H1 (cell line): ENCODE measurements around the gene ATP10D. TPM values are rescaled to one million over a fixed set of nuclear protein-coding genes. Genes with fewer than 3 reads are reported as not detected.

ENCODE experiments used
- CTCF ChIA-PET: fragments of 300-600 bp; sonication (Branson Sonifier 250); formaldehyde crosslinking; loops from one replicate; lab custom pipeline; 2021; ENCODE audit not compliant: partially characterized antibody; lab: Charles Lee
- POLR2A ChIA-PET: fragments of 300-600 bp; sonication (Branson Sonifier 250); formaldehyde crosslinking; loops from one replicate; lab custom pipeline; 2021; ENCODE audit warnings: inconsistent platforms; ENCODE audit not compliant: partially characterized antibody; lab: Charles Lee
- DNase-seq, 2 experiments: peaks; one replicate each; pipeline versions ENCODE4 v3.0.0 to v3.0.0-alpha.2; 2010 to 2022; ENCODE audit warnings: low spot score in 2 of 2, low read depth in 1 of 2, mixed read lengths in 1 of 2
- FAIRE-seq: peaks from 2 replicates; lab custom pipeline; 2011; peaks lifted over from hg19 to GRCh38; lab: Jason Lieb, UNC
- H2AFZ ChIP-seq: 2 replicates; pipeline ENCODE4 v1.8.1; 2012; ENCODE audit warnings: low read length, inconsistent platforms
- H2AK5ac ChIP-seq: 2 replicates; pipeline ENCODE4 v1.6.1; 2013; ENCODE audit warnings: low read depth, low read length
- H2BK120ac ChIP-seq: replicated peaks from 2 replicates; pipeline ENCODE3; 2013; ENCODE audit warnings: low read depth, low read length, inconsistent platforms
- H2BK12ac ChIP-seq: 2 replicates; pipeline ENCODE4 v1.6.1; 2013; ENCODE audit warnings: low read depth, low read length
- H2BK15ac ChIP-seq: 2 replicates; pipeline ENCODE4 v1.6.1; 2013; ENCODE audit warnings: low read length
- H2BK20ac ChIP-seq: 2 replicates; pipeline ENCODE4 v1.6.1; 2013; ENCODE audit warnings: low read length
- H2BK5ac ChIP-seq: 2 replicates; pipeline ENCODE4 v1.6.1; 2013; ENCODE audit warnings: low read depth, low read length
- H3K14ac ChIP-seq: 2 replicates; pipeline ENCODE4 v1.6.1; 2013; ENCODE audit warnings: inconsistent platforms; ENCODE audit not compliant: insufficient read length
- H3K18ac ChIP-seq: 2 replicates; pipeline ENCODE4 v1.6.1; 2013; ENCODE audit warnings: low read length; ENCODE audit errors: extremely low read depth
- H3K23ac ChIP-seq: 2 replicates; pipeline ENCODE4 v1.6.1; 2013; ENCODE audit warnings: inconsistent platforms; ENCODE audit not compliant: insufficient read length
- H3K23me2 ChIP-seq: 2 replicates; pipeline ENCODE4 v1.6.1; 2013; ENCODE audit warnings: low read depth, low read length
- H3K27ac ChIP-seq: 2 replicates; pipeline ENCODE4 v1.6.1; 2011; ENCODE audit warnings: low read depth, low read length, inconsistent platforms
- H3K27me3 ChIP-seq, 4 experiments: replicated peaks in 1 of 4; 1 replicate in 1 of 4; 2 replicates in 3 of 4; pipeline versions ENCODE4 v1.6.1 to v1.8.1; 2011 to 2013; ENCODE audit warnings: low read length in 3 of 4, mild to moderate bottlenecking in 3 of 4, inconsistent platforms in 2 of 4, mixed read lengths in 2 of 4, moderate library complexity in 1 of 4; ENCODE audit not compliant: control insufficient read depth in 3 of 4, insufficient read depth in 3 of 4; ENCODE audit errors: extremely low read depth in 1 of 4
- H3K36me3 ChIP-seq, 4 experiments: 2 replicates each; pipeline versions ENCODE4 v1.6.1 to v1.8.1; 2011 to 2013; ENCODE audit warnings: mild to moderate bottlenecking in 4 of 4, low read length in 3 of 4, moderate library complexity in 2 of 4, control low read depth in 1 of 4, inconsistent platforms in 1 of 4; ENCODE audit not compliant: insufficient read depth in 4 of 4, control insufficient read depth in 2 of 4
- H3K4ac ChIP-seq: replicated peaks from 2 replicates; pipeline ENCODE3; 2013; ENCODE audit warnings: low read length, low read depth, mixed read lengths, inconsistent platforms; ENCODE audit not compliant: insufficient read length
- H3K4me1 ChIP-seq, 4 experiments: replicated peaks in 1 of 4; 1 replicate in 1 of 4; 2 replicates in 3 of 4; pipeline versions ENCODE4 v1.6.1 to v1.8.1; 2011 to 2013; ENCODE audit warnings: low read length in 3 of 4, inconsistent platforms in 2 of 4, mixed read lengths in 1 of 4; ENCODE audit not compliant: insufficient read depth in 4 of 4, control insufficient read depth in 3 of 4
- H3K4me2 ChIP-seq, 2 experiments: 2 replicates each; pipeline versions ENCODE4 v1.6.1 to v1.8.1; 2011 to 2013; ENCODE audit warnings: low read depth in 2 of 2, low read length in 2 of 2, control low read depth in 1 of 2, inconsistent platforms in 1 of 2, mild to moderate bottlenecking in 1 of 2; ENCODE audit not compliant: insufficient read depth in 1 of 2
- H3K4me3 ChIP-seq, 4 experiments: fragments of 200-600, 300-600 bp in 1 of 4; sonication (generic), shearing (Covaris generic), sonication (Bioruptor Twin) in 1 of 4; 2 replicates each; pipeline versions ENCODE4 v1.5.1 to v1.8.1; 2011 to 2016; ENCODE audit warnings: low read length in 4 of 4, low read depth in 3 of 4, control low read depth in 2 of 4, inconsistent platforms in 2 of 4, mild to moderate bottlenecking in 2 of 4, mixed read lengths in 1 of 4, moderate library complexity in 1 of 4; ENCODE audit not compliant: insufficient read depth in 2 of 4; ENCODE audit errors: extremely low read depth in 1 of 4
- H3K56ac ChIP-seq: replicated peaks from 2 replicates; pipeline ENCODE3; 2013; ENCODE audit warnings: low read depth, mild to moderate bottlenecking, mixed read lengths, low read length, inconsistent platforms; ENCODE audit not compliant: insufficient read length
- H3K79me1 ChIP-seq: 2 replicates; pipeline ENCODE4 v1.6.1; 2013; ENCODE audit warnings: low read depth, low read length, control low read depth
- H3K79me2 ChIP-seq, 2 experiments: 2 replicates each; pipeline versions ENCODE4 v1.6.1 to v1.8.1; 2012 to 2013; ENCODE audit warnings: low read length in 2 of 2, mild to moderate bottlenecking in 2 of 2, inconsistent platforms in 1 of 2; ENCODE audit not compliant: insufficient read depth in 2 of 2, control insufficient read depth in 1 of 2
- H3K9ac ChIP-seq, 4 experiments: replicated peaks in 1 of 4; 1 replicate in 1 of 4; 2 replicates in 3 of 4; pipeline versions ENCODE4 v1.6.1 to v1.8.1; 2011 to 2013; ENCODE audit warnings: low read depth in 3 of 4, low read length in 3 of 4, control low read depth in 2 of 4, mild to moderate bottlenecking in 2 of 4, moderate library complexity in 2 of 4, inconsistent platforms in 1 of 4; ENCODE audit errors: extremely low read depth in 1 of 4
- H3K9me3 ChIP-seq, 2 experiments: 2 replicates each; pipeline versions ENCODE4 v1.6.1 to v1.8.1; 2012 to 2013; ENCODE audit warnings: mild to moderate bottlenecking in 2 of 2, moderate library complexity in 2 of 2, control low read depth in 1 of 2, inconsistent platforms in 1 of 2, low read depth in 1 of 2, low read length in 1 of 2, mixed read lengths in 1 of 2; ENCODE audit not compliant: insufficient read depth in 2 of 2
- H4K20me1 ChIP-seq, 2 experiments: replicated peaks in 1 of 2; 2 replicates each; pipeline versions ENCODE3 to v1.8.1; 2011 to 2013; ENCODE audit warnings: inconsistent platforms in 2 of 2, low read length in 2 of 2, mild to moderate bottlenecking in 1 of 2; ENCODE audit not compliant: insufficient read depth in 2 of 2, control insufficient read depth in 1 of 2
- H4K5ac ChIP-seq: 2 replicates; pipeline ENCODE4 v1.6.1; 2013; ENCODE audit warnings: low read length, low read depth, mixed read lengths, inconsistent platforms; ENCODE audit not compliant: insufficient read length
- H4K8ac ChIP-seq: 2 replicates; pipeline ENCODE4 v1.8.0; 2013; ENCODE audit warnings: mild to moderate bottlenecking, moderate library complexity, low read length, inconsistent platforms; ENCODE audit not compliant: insufficient read depth; ENCODE audit errors: extremely low read depth
- H4K91ac ChIP-seq: replicated peaks from 2 replicates; pipeline ENCODE3; 2013; ENCODE audit warnings: low read length, mixed read lengths, inconsistent platforms; ENCODE audit not compliant: insufficient read length
- CBX8 ChIP-seq: fragments of 300-800, 300-1000 bp; sonication (generic); IDR thresholded peaks from 2 replicates; pipeline ENCODE4 v1.7.1; 2016; ENCODE audit warnings: low read depth, low read length, borderline replicate concordance
- FOSL1 ChIP-seq: IDR thresholded peaks from 2 replicates; pipeline ENCODE4 v1.6.1; 2011; ENCODE audit warnings: mild to moderate bottlenecking, low read depth, low read length, moderate library complexity; ENCODE audit not compliant: insufficient read depth
- GTF2F1 ChIP-seq: IDR thresholded peaks from 2 replicates; pipeline ENCODE4 v1.6.1; 2012; ENCODE audit warnings: low read depth, low read length, improper control_type of control experiment, borderline replicate concordance
- HDAC2 ChIP-seq, 2 experiments: fragments of 300-600 bp in 1 of 2; sonication (generic) in 1 of 2; IDR thresholded peaks; 2 replicates each; pipeline ENCODE4 v1.6.1; 2011 to 2012; ENCODE audit warnings: low read depth in 2 of 2, low read length in 2 of 2, mild to moderate bottlenecking in 2 of 2, moderate library complexity in 2 of 2, borderline replicate concordance in 1 of 2, inconsistent platforms in 1 of 2
- HDAC6 ChIP-seq: IDR thresholded peaks from one replicate; pipeline ENCODE4 v1.7.1; 2012; ENCODE audit warnings: low read depth, mild to moderate bottlenecking, inconsistent platforms, low read length, moderate library complexity
- JUN ChIP-seq: IDR thresholded peaks from 2 replicates; pipeline ENCODE4 v1.6.1; 2011; ENCODE audit warnings: low read depth, mild to moderate bottlenecking, improper control_type of control experiment, low read length
- KDM4A ChIP-seq: IDR thresholded peaks from one replicate; pipeline ENCODE4 v1.7.1; 2012; ENCODE audit warnings: low read depth, mild to moderate bottlenecking, moderate library complexity, low read length, inconsistent platforms; ENCODE audit not compliant: severe bottlenecking
- KDM5A ChIP-seq: fragments of 200-600 bp; IDR thresholded peaks from 2 replicates; pipeline ENCODE4 v1.7.1; 2012; ENCODE audit warnings: mild to moderate bottlenecking, low read length, inconsistent platforms, mixed read lengths
- MAFK ChIP-seq: IDR thresholded peaks from 2 replicates; pipeline ENCODE4 v1.6.1; 2012; ENCODE audit warnings: low read depth, mild to moderate bottlenecking, improper control_type of control experiment, low read length
- RBBP5 ChIP-seq: IDR thresholded peaks from 2 replicates; pipeline ENCODE4 v1.7.1; 2012; ENCODE audit warnings: low read depth, mild to moderate bottlenecking, inconsistent platforms, low read length, moderate library complexity, borderline replicate concordance
- SIRT6 ChIP-seq: IDR thresholded peaks from one replicate; pipeline ENCODE4 v1.7.1; 2012; ENCODE audit warnings: low read length, inconsistent platforms
- SIX5 ChIP-seq: IDR thresholded peaks from 2 replicates; pipeline ENCODE4 v1.6.1; 2011; ENCODE audit warnings: mild to moderate bottlenecking, low read depth, low read length
- SP4 ChIP-seq: IDR thresholded peaks from 2 replicates; pipeline ENCODE4 v1.6.1; 2012; ENCODE audit warnings: low read length, inconsistent platforms
- SUZ12 ChIP-seq: fragments of 200-600 bp; sonication (generic); IDR thresholded peaks from 2 replicates; pipeline ENCODE4 v1.6.1; 2012; ENCODE audit warnings: mild to moderate bottlenecking, inconsistent platforms, low read length, moderate library complexity, mixed read lengths
- YY1 ChIP-seq: IDR thresholded peaks from 2 replicates; pipeline ENCODE4 v1.6.1; 2011; ENCODE audit warnings: low read depth, mild to moderate bottlenecking, low read length
- polyA plus RNA-seq, 7 experiments: library from polyadenylated mRNA; depleted of rRNA in 3 of 7; stranded (reverse) in 5 of 7; unstranded in 2 of 7; fragments of >200 nt in 5 of 7; fragments of 200-250 nt in 2 of 7; gene quantifications; 1 replicate in 5 of 7; 2 replicates in 1 of 7; 4 replicates in 1 of 7; pipeline versions ENCODE4 v1.2.1 to v1.2.3, GENCODE V29; 2011 to 2013; ENCODE audit warnings: missing spikeins in 2 of 7, mixed read lengths in 2 of 7
- total RNA-seq: library from RNA; stranded (reverse); fragmentation: NEBNext Ultra II Directional; extraction: Animal tissue kit (Norgen Biotek cat#: 25700); gene quantifications from 2 replicates; pipeline ENCODE4 v1.2.1, GENCODE V29; 2021
- TF ChIP-seq, protein P1 (sequence below): IDR thresholded peaks from 2 replicates; pipeline ENCODE4 v1.6.1; 2011; ENCODE audit warnings: low read depth, mild to moderate bottlenecking, low read length; ENCODE audit not compliant: insufficient read depth

The ATP10D gene
- total and polyA plus RNA-seq, 2 of the 8 experiments (the other 6 are each of a cell fraction or from before 2014, with no cell fraction given) = 2.9 to 5.9 TPM

DNA sequence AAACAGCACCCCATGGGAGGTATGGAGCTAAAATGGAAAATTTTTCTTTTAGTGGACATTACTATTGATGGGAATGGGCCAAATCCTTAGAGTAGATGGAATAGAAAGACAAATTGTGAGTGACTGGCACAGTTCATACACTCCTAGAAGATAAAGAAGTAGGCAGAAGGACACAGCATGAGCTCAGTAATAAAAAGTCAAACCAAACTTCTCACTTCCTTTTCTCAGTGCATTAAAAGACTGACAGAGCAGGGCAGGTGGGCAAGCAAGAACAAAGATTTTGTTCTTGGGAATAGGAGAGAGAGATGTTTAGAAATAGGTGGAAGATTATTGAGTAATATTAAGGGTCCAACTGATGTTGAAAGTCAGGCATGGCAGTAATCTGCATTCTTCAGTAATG, 132.5 kb downstream of the ATP10D start:
- H3K9ac ChIP-seq = no peak overlapping the region
- no peaks in the 10 kb centered on the region for H3K79me1 ChIP-seq
- no peaks in the 10 kb centered on the region for H3K79me2 ChIP-seq
- no peak overlapping the region for H2BK12ac ChIP-seq
- no peak overlapping the region for H4K5ac ChIP-seq
- ChIA-PET CTCF (interaction anchor here (1.2 kb wide), 1 partner anchor 14 kb away, joined by 3 read pairs; no protein-coding TSS in a partner anchor), POLR2A (no interaction called here)
- H4K20me1 ChIP-seq = no peaks in the 10 kb centered on the region
- no peak overlapping the region for H2BK20ac ChIP-seq
- H3K14ac ChIP-seq = no peak overlapping the region
- H2BK5ac ChIP-seq = no peak overlapping the region
- H3K4me3 ChIP-seq = no peak overlapping the region
- H3K27me3 ChIP-seq = no peaks in the 10 kb centered on the region
- H3K27ac ChIP-seq = no peak overlapping the region
- no peak overlapping the region for H4K91ac ChIP-seq
- no peak overlapping the region for H3K18ac ChIP-seq
- no peak overlapping the region for H2BK15ac ChIP-seq
- no peak overlapping the region for H2AK5ac ChIP-seq
- H2BK120ac ChIP-seq = no peak overlapping the region
- no peak overlapping the region for H3K4ac ChIP-seq
- no peak overlapping the region for H4K8ac ChIP-seq
- no peak for DNase-seq
- H3K9me3 ChIP-seq = no peaks in the 10 kb centered on the region
- no peaks in the 10 kb centered on the region for H3K23me2 ChIP-seq
- no peaks in the 10 kb centered on the region; a peak in 1 of 8 replicates for H3K36me3 ChIP-seq
- no peak overlapping the region for H3K4me2 ChIP-seq
- FAIRE-seq = no peak
- no peaks in the 10 kb centered on the region for H3K4me1 ChIP-seq
- H2AFZ ChIP-seq = no peak overlapping the region
- H3K56ac ChIP-seq = no peak overlapping the region
- H3K23ac ChIP-seq = no peak overlapping the region
- TF ChIP-seq CBX8 (no peak), HDAC2 (IDR thresholded peaks at IDR 0.05; ENCODE audit: borderline replicate concordance in 1 of 2, low read depth in 2 of 2, low read length in 2 of 2) (no peak), SIRT6 (no peak), SP4 (no peak), GTF2F1 (no peak), MAFK (no peak), KDM5A (no peak), YY1 (no peak), RBBP5 (no peak), JUN (no peak), SUZ12 (no peak), HDAC6 (no peak), KDM4A (no peak), FOSL1 (no peak), SIX5 (no peak)
- TF ChIP-seq, protein P1, sequence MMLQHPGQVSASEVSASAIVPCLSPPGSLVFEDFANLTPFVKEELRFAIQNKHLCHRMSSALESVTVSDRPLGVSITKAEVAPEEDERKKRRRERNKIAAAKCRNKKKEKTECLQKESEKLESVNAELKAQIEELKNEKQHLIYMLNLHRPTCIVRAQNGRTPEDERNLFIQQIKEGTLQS = no peak
